ENCODE results near the gene POLN. TPM values are rescaled to one million over a fixed set of nuclear protein-coding genes. Genes with fewer than 3 reads are reported as not detected.

POLN gene
- total RNA-seq, 2 donors from 2014 or later = 1.6 to 2.8 TPM

DNA sequence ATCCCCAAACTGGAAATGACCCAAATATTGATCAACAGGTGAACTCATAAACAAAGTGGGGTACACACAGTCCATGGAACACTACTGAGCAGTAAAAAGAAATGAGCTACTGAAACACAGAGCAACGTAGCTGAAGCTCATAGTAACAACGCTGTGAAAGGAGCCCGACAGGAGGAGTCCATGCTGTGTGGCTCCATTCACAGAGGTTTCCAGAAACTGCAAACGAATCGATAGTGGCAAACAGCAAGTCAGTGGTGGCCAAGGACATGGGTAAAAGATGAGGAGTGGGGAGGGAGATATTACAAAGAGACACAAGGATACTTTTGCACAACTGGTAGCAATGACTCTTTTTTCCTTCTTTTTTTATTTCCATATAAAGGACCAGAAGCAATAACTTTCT, 90.4 kb downstream of the POLN start:
- no peak for TF ChIP-seq CTCF (IDR thresholded peaks at IDR 0.05)
- no peak overlapping the region for H3K27ac ChIP-seq
- no peaks in the 10 kb centered on the region for H3K36me3 ChIP-seq
- no peaks in the 10 kb centered on the region for H3K4me1 ChIP-seq
- H3K27me3 ChIP-seq = no peaks in the 10 kb centered on the region
- H3K9ac ChIP-seq (ENCODE audit: low read depth in 2 of 2, low read length in 2 of 2) = no peak overlapping the region
- no peak overlapping the region for H3K4me3 ChIP-seq
- DNase-seq = no peak
- H3K9me3 ChIP-seq = no peaks in the 10 kb centered on the region
- intact Hi-C loops (cut with DNase I) = no loop called here

DNA sequence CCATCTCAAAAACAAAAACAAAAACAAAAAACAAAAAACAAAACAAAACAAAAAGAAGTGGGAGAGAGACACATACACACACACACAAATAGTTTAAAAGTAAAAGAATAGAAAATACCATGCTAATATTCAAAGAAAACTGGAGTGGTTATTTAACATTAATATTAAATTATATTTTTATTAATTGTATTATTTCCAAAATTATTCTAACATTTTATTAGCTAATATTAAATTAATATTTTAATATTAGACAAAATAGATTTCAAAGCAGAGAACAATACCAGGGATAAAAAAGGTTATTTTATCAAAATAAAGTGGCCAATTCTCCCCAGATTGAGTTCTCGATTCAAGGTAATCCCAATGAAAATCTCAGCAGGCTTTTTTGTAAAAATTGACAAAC, 91.8 kb downstream of the POLN start:
- no peak for TF ChIP-seq CTCF (IDR thresholded peaks at IDR 0.05)
- no peaks in the 10 kb centered on the region for H3K9me3 ChIP-seq
- no peak for DNase-seq
- H3K27ac ChIP-seq = no peak overlapping the region
- H3K4me3 ChIP-seq = no peak overlapping the region
- no peak overlapping the region for H3K9ac ChIP-seq (ENCODE audit: low read depth in 2 of 2, low read length in 2 of 2)
- intact Hi-C loops (cut with DNase I) = no loop called here
- no peaks in the 10 kb centered on the region for H3K4me1 ChIP-seq
- no peaks in the 10 kb centered on the region for H3K27me3 ChIP-seq
- no peaks in the 10 kb centered on the region for H3K36me3 ChIP-seq

- TF ChIP-seq CTCF (IDR thresholded peaks at IDR 0.05) = no peak
- Histone ChIP-seq H3K9me3 (no peaks in the 10 kb centered on the region), H3K27me3 (no peaks in the 10 kb centered on the region), H3K9ac (ENCODE audit: low read depth in 2 of 2, low read length in 2 of 2) (no peak overlapping the region), H3K36me3 (no peaks in the 10 kb centered on the region), H3K4me3 (no peak overlapping the region), H3K27ac (no peak overlapping the region), H3K4me1 (no peaks in the 10 kb centered on the region)
- DNase-seq = no peak
- intact Hi-C loops (cut with DNase I) = no loop called here
Observed at GRCh38 chr4:2142630-2143427, 99.1 kb downstream of the POLN start.

- H3K4me3 ChIP-seq = no peak overlapping the region
- intact Hi-C loops (cut with DNase I) = no loop called here
- H3K27ac ChIP-seq = no peak overlapping the region
- H3K36me3 ChIP-seq = no peaks in the 10 kb centered on the region
- no peaks in the 10 kb centered on the region for H3K4me1 ChIP-seq
- DNase-seq = no peak
- H3K9ac ChIP-seq (ENCODE audit: low read depth in 2 of 2, low read length in 2 of 2) = no peak overlapping the region
- TF ChIP-seq CTCF (IDR thresholded peaks at IDR 0.05) = no peak
- no peaks in the 10 kb centered on the region for H3K9me3 ChIP-seq
- no peaks in the 10 kb centered on the region for H3K27me3 ChIP-seq
Observed at GRCh38 chr4:2141762-2142451, 100.0 kb downstream of the POLN start.

DNA sequence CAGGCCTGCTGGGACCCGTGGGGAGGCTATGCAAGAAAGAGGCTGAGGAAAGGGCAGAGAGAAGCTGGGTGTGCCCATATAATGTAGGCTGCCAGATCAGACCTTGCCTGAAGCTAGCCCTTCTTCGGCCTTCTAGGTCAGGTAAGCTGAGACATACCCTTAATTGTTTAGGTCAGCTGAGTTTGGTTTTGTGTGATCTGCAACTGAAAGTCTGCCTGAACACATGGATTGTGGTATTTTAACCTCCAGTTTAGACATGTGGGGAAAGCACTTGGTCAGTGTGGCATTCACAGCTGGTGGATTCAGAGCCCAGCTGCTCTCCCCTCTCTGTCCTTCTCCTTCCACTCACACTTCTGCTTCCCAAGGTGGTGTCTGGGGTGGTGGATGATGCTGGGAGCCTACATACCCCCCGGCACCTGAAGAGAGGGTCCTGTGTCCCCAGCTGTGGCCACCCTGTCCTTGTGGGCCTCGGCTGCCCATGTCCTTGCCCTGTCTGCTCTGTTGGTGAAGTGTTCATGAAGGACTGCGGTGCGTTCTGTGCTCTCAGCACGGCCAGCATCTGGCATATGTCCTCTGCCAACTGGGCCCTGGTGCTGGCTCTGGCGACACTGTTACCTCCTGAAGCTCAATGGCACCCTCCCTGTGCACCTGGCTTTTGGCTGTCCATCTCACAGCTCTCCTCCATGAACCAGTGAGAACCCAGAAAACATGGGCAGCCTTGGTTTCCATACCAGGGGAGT, 100.7 kb downstream of the POLN start:
- no peaks in the 10 kb centered on the region for H3K9me3 ChIP-seq
- H3K36me3 ChIP-seq = no peaks in the 10 kb centered on the region
- H3K4me3 ChIP-seq = no peak overlapping the region
- no peak overlapping the region for H3K9ac ChIP-seq (ENCODE audit: low read depth in 2 of 2, low read length in 2 of 2)
- no peaks in the 10 kb centered on the region for H3K27me3 ChIP-seq
- DNase-seq = no peak
- H3K4me1 ChIP-seq = no peaks in the 10 kb centered on the region
- TF ChIP-seq CTCF (IDR thresholded peaks at IDR 0.05) = no peak
- no peak overlapping the region for H3K27ac ChIP-seq
- intact Hi-C loops (cut with DNase I) = no loop called here
